ENCODE measurements around the gene KCNH1. TPM values are rescaled to one million over a fixed set of nuclear protein-coding genes. Genes with fewer than 3 reads are reported as not detected.

The KCNH1 gene
- total RNA-seq, 1 experiment from 2014 or later: 0.17 TPM

- ATAC-seq: no peak
- no peaks in the 10 kb centered on the region for H3K36me3 Mint-ChIP-seq
- POLR2A ChIA-PET: no interaction called here
- DNase-seq (ENCODE audit: low spot score): no peak
- CTCF ChIA-PET: no interaction called here
- H3K9me3 Mint-ChIP-seq: no peaks in the 10 kb centered on the region
- H3K4me3 Mint-ChIP-seq: no peak overlapping the region
- TF ChIP-seq NR3C1 (CRISPR knock-in tag; conservative IDR thresholded peaks at IDR 0.05; ENCODE audit: low read depth): no peak
- no peak for TF ChIP-seq NFATC4 (CRISPR knock-in tag; IDR thresholded peaks at IDR 0.05)
- no peak for TF ChIP-seq SOX15 (CRISPR knock-in tag; IDR thresholded peaks at IDR 0.05)
- no peak for TF ChIP-seq ZNF317 (CRISPR knock-in tag; IDR thresholded peaks at IDR 0.05; ENCODE audit: borderline replicate concordance, low read depth)
- TF ChIP-seq OVOL2 (CRISPR knock-in tag; IDR thresholded peaks at IDR 0.05; ENCODE audit: borderline replicate concordance): no peak
- no peak for TF ChIP-seq JAZF1 (CRISPR knock-in tag; IDR thresholded peaks at IDR 0.05)
- TF ChIP-seq, protein P1, sequence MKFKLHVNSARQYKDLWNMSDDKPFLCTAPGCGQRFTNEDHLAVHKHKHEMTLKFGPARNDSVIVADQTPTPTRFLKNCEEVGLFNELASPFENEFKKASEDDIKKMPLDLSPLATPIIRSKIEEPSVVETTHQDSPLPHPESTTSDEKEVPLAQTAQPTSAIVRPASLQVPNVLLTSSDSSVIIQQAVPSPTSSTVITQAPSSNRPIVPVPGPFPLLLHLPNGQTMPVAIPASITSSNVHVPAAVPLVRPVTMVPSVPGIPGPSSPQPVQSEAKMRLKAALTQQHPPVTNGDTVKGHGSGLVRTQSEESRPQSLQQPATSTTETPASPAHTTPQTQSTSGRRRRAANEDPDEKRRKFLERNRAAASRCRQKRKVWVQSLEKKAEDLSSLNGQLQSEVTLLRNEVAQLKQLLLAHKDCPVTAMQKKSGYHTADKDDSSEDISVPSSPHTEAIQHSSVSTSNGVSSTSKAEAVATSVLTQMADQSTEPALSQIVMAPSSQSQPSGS (CRISPR knock-in tag; IDR thresholded peaks at IDR 0.05; ENCODE audit: borderline replicate concordance, low read depth): no peak
- no peak for TF ChIP-seq ZNF281 (CRISPR knock-in tag; IDR thresholded peaks at IDR 0.05)
- TF ChIP-seq, protein P2, sequence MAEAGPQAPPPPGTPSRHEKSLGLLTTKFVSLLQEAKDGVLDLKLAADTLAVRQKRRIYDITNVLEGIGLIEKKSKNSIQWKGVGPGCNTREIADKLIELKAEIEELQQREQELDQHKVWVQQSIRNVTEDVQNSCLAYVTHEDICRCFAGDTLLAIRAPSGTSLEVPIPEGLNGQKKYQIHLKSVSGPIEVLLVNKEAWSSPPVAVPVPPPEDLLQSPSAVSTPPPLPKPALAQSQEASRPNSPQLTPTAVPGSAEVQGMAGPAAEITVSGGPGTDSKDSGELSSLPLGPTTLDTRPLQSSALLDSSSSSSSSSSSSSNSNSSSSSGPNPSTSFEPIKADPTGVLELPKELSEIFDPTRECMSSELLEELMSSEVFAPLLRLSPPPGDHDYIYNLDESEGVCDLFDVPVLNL (CRISPR knock-in tag; IDR thresholded peaks at IDR 0.05; ENCODE audit: borderline replicate concordance, low read depth): no peak
- TF ChIP-seq, protein P3, sequence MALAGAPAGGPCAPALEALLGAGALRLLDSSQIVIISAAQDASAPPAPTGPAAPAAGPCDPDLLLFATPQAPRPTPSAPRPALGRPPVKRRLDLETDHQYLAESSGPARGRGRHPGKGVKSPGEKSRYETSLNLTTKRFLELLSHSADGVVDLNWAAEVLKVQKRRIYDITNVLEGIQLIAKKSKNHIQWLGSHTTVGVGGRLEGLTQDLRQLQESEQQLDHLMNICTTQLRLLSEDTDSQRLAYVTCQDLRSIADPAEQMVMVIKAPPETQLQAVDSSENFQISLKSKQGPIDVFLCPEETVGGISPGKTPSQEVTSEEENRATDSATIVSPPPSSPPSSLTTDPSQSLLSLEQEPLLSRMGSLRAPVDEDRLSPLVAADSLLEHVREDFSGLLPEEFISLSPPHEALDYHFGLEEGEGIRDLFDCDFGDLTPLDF (CRISPR knock-in tag; IDR thresholded peaks at IDR 0.05): no peak
- no peak for TF ChIP-seq CREB1 (CRISPR knock-in tag; IDR thresholded peaks at IDR 0.05)
- no peak for TF ChIP-seq NR2C2 (CRISPR knock-in tag; IDR thresholded peaks at IDR 0.05)
- TF ChIP-seq, protein P4, sequence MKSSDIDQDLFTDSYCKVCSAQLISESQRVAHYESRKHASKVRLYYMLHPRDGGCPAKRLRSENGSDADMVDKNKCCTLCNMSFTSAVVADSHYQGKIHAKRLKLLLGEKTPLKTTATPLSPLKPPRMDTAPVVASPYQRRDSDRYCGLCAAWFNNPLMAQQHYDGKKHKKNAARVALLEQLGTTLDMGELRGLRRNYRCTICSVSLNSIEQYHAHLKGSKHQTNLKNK (CRISPR knock-in tag; IDR thresholded peaks at IDR 0.05): no peak
- no peak for TF ChIP-seq NR1H2 (CRISPR knock-in tag; IDR thresholded peaks at IDR 0.05)
- no peak for TF ChIP-seq CBFB (CRISPR knock-in tag; IDR thresholded peaks at IDR 0.05; ENCODE audit: low read depth)
- no peak overlapping the region for H3K27ac Mint-ChIP-seq
- no peaks in the 10 kb centered on the region for H3K27me3 Mint-ChIP-seq (ENCODE audit: low read depth)
- no peaks in the 10 kb centered on the region for H3K4me1 Mint-ChIP-seq
Observed at GRCh38 chr1:210826686-210827085, 307.3 kb downstream of the KCNH1 start.

- no peak overlapping the region for H3K27ac Mint-ChIP-seq
- no peaks in the 10 kb centered on the region for H3K9me3 Mint-ChIP-seq
- ChIA-PET POLR2A (no interaction called here), CTCF (no interaction called here)
- no peak for ATAC-seq
- DNase-seq (ENCODE audit: low spot score): no peak
- no peaks in the 10 kb centered on the region for H3K36me3 Mint-ChIP-seq
- no peak overlapping the region for H3K4me3 Mint-ChIP-seq
- no peaks in the 10 kb centered on the region for H3K27me3 Mint-ChIP-seq (ENCODE audit: low read depth)
- no peaks in the 10 kb centered on the region for H3K4me1 Mint-ChIP-seq
- no peak for TF ChIP-seq PRDM15 (CRISPR knock-in tag; IDR thresholded peaks at IDR 0.05)
- no peak for TF ChIP-seq ZNF671 (CRISPR knock-in tag; IDR thresholded peaks at IDR 0.05)
- no peak for TF ChIP-seq ZNF423 (CRISPR knock-in tag; IDR thresholded peaks at IDR 0.05)
- TF ChIP-seq, protein P1 (CRISPR knock-in tag; IDR thresholded peaks at IDR 0.05; ENCODE audit: borderline replicate concordance, low read depth): no peak
- TF ChIP-seq, protein P3 (CRISPR knock-in tag; IDR thresholded peaks at IDR 0.05): no peak
- no peak for TF ChIP-seq ELF4 (CRISPR knock-in tag; IDR thresholded peaks at IDR 0.05; ENCODE audit: low read depth)
- no peak for TF ChIP-seq ESRRA (CRISPR knock-in tag; IDR thresholded peaks at IDR 0.05; ENCODE audit: borderline replicate concordance)
Observed at GRCh38 chr1:210822932-210823331, 311.0 kb downstream of the KCNH1 start.
